GM19397 (cell line): ENCODE measurements around the gene PRDM15.

Source experiments
- ATAC-seq: cut with Tn5 transposase; IDR thresholded peaks from one replicate; pipeline ENCODE4 v1.9.1; 2021; ENCODE audit warnings: mild to moderate bottlenecking, moderate library complexity; ENCODE audit not compliant: unreplicated experiment

PRDM15 gene

DNA sequence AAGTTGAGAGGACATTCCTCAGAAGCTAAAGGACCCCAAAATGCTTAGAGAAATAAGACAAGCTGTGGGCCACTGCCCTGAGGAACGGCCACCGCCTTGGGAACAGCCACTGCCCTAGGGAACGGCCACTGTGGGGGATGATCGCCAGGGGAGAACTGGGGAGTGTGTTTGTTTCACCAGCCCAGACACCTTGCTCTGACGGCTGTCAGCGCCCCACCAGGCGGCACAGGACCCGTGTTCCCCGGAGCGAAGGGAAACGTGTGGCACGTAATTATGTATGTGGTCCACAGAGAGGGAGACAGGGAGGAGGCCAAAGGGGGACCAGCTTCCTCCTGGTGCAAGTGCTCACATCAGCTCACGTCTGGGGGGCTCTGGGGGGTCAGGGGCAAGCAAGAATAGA lies 66.5 kb downstream of the PRDM15 start:
- ATAC-seq, result no peak

DNA sequence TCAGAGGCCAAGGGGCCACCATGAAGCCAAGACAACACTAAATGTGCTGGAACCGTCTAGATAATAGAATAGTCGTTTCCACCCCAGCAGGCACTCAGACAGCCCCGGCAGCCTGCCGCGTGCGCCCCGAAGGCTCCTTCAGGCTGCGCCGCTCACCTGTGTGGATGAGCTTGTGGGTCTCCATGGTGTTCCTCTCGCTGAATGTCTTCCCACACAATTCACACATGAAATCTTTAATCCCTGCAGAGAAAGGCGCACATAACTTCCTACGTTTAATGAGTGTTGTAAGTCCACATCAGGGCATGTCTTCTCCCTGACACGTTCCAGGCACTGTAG lies 68.6 kb downstream of the PRDM15 start:
- ATAC-seq, result no peak

DNA sequence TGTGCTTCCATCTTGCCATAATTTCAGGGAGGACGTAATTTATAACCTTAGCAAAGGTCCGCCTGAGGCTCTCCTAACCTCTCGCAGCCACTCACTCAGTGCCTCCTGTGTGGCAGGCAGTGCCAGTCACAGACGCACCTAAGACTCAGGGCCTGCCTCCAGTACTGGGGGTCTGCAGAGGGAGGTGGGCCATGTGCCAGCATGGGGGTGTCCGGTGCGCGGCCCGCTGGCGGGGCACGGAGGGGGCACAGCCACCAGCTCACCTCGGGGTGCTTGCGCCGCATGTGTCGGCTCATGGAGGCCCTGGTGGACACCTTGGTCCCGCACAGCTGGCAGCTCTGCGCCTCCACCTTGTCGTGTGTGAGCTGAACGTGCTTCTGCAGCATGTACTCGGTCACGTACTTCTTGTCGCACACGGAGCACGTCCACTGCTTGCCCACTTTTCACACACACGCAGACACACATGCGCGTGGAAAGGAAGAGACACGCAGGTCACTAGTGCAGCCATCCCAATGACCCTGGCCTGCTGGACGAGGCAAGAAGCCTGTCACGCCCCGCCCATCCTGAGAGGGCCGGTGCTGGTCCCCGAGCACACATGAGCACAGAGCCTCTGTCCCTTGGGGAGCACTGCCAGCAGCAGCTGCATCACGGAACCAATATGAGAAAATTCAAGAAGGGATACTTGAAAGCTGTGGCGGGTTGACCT lies 69.1 kb downstream of the PRDM15 start:
- no peak for ATAC-seq

DNA sequence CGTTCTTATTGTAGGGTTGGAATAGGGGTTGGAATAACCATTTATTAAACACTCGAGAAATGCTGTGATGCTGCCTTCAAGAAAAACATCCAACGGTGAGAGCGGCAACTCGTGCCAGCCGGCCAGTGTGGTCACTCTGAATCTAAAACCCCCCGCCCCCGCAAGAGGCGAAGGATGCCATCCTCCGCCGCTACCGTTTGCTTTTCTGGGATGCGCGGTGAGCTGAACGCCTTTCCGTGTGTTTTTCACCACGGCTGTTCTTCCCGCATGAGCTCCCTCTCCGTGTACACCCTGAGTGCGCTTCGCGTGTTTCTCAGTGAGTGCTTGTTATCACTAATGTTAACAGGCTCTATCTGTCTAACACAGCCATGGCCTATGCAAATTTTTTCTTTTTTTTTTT lies 70.3 kb downstream of the PRDM15 start:
- ATAC-seq, result no peak

DNA sequence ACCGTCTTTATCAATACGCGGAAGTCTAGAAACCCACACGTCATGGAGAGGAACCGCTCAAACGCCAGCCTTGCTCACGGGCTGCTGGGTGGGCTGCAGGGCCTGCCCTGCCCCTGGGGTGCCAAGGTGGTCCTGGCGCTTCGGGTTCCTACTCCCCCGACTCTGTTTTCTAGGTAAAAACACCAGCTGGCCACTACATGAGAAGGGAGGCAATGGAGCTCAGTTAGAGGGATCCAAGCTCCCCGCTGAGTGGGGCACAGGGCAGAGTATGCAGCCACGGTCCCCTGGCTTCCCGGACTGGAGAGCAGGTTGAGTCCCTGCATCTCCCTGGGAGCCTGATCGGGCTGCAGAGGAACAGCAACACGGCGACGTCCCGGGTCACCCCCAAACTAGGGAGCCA lies 71.0 kb downstream of the PRDM15 start:
- no peak for ATAC-seq

DNA sequence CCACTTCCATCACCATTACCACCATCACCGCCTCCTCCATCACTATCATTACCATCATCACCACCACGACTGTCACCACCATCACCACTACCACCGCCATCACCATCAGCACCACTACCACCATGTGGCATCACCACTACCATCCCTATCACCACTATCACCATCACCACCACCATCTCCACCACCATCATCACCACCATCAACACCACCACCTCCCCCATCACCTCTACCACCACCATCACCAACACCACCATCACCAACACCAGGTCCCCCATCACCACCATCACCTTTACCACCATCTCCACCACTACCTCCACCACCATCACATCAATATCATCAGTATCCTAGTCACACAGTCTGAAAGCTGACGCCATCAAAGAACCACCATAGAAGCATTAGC lies 72.4 kb downstream of the PRDM15 start:
- ATAC-seq, result no peak

DNA sequence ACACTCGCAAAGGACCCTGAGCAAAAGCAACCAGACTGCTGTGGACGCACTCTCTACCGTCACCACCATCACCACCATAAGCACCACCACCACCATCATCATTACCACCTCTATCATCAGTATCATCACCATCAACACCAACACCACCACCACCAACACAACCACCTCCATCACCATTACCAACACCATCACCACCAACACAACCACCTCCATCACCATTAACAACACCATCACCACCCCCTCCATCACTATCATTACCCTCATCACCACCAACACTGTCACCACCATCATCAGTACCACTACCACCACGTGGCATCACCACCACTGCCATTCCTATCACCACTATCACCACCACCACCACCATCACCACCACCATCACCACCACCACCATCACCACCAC lies 73.5 kb downstream of the PRDM15 start:
- no peak for ATAC-seq

DNA sequence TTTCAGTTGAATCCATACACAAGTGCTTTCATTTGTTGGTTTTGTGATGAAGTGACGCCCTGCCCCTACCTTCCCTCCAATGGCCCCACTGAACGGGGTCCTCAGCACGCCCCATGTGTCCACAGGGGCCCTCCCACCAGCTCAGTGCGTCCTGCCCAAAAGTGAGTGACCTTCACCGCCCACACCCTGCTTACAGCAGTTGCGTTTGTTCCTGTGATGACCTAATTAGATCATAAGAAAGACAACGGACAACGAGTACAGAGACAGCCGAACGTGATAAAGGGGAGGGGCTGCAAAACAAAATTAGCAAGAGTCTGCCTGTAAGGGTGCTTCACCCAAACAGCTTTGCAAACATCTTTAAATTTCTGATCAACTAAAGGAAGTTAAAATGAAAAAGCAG lies 74.1 kb downstream of the PRDM15 start:
- no peak for ATAC-seq

DNA sequence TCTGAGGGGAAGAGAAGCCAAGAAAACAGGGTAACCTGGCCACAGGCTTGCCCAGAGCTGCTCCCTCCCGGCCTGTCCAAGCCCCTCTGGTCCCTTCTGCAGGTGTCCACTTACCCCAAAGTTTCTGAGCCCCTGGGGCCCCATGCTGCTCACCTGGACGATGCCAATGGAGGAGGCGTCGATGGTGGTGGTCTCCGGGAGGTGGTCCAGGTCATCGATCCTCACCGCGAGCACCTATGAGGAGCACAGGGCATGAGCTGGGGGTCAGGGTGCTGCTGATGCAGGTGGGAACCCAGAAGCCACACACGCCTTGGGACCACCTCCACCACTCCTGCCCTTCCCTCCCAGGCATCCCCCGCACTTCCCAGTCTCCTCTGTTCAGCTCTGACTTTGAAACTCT lies 74.8 kb downstream of the PRDM15 start:
- no peak for ATAC-seq

DNA sequence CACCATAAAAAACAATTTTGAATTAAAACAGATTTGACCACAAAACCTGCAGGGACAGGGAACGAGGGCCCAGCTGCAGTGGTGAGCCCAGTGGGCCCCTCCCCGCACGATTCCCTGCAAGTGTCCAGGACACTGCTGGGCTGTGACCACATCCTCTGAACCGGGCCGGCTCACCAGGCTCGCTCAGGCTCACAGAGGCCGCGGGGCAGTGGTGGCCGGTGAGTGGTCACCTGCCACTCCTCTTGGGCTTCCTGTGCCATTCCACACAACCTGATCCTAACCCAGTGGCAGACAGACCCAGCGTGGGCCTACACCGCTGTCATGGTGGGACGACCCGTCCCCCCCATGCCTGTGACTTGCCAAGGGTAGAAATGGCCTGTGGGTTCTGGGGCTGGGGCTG lies 75.8 kb downstream of the PRDM15 start:
- ATAC-seq, result no peak

DNA sequence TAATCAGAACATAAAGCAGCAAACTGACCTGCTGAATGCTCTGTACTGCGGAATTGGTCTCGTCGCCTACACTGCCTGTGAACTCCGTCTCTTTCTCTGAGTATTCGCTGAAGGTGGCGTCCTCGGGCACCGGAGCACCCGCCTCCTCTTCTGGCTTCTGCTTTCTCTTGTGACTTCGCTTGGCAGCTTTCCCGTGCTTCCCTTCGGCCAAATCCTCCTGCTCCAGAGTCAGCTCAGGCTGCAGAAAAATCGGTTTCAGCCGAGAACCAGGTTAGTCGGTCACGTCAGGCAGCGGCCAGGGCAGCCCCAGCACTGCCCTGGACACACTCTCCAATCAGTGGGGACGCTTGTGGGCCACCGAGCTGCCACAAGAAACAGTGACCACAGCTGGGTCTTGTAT lies 76.5 kb downstream of the PRDM15 start:
- ATAC-seq, result no peak

DNA sequence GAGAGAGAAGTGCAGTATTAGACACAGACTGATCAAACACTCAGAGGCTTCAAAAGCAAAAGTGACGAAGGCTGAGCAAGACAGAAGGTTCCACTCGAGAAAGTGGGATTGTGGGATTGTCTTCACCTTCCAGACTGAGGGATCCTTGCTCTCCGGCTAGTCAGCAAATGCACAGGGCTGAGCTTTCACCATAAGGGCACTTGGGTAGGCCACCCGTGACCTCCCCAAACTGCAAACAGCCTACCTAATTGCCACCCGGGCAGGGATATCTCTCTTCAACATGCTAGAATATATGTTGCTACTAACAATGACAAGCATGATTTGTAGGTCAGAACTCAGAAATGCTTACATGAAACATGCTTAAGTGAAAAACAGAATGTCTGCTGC lies 77.0 kb downstream of the PRDM15 start:
- no peak for ATAC-seq

DNA sequence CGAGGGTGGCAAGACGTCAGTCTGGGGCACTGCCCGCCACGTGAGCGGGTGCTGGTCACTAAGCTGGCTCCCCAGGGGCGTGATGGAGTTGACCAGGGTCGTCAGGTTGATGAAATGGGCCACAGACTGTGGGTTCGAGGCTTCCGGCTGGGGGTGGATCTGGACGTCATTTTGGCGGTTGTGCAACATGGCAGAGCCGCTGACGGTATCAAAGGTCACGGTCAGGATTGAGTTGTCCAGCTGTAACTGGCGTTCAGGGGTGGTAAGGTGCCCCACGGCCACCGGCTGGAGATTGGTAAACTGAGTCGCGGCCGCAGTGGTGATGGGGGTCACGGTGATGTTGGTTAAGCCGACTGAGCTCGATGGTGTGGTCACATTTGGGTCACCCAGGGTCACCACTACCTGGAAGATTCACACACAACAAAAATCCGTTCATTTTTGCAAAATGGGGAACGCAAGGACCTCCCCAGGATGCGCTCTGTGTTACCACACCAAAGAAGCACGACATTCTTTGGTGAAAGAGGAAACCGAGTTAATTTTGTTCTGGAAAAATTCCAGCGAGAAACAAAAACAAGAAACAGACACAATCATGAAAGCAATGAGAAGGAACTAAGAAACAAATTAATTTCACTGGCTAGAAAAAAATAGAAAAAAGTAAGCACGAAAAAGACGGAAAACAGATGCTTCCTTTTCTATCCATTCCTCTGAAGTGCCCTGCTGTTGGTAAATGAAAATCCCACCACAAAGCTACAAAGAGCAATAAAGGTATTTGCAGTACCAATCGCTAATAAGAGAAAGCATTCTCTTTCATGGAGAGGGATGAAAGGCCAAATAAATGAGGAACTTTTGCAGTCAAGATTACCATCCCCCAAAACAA lies 77.6 kb downstream of the PRDM15 start:
- ATAC-seq, result no peak

DNA sequence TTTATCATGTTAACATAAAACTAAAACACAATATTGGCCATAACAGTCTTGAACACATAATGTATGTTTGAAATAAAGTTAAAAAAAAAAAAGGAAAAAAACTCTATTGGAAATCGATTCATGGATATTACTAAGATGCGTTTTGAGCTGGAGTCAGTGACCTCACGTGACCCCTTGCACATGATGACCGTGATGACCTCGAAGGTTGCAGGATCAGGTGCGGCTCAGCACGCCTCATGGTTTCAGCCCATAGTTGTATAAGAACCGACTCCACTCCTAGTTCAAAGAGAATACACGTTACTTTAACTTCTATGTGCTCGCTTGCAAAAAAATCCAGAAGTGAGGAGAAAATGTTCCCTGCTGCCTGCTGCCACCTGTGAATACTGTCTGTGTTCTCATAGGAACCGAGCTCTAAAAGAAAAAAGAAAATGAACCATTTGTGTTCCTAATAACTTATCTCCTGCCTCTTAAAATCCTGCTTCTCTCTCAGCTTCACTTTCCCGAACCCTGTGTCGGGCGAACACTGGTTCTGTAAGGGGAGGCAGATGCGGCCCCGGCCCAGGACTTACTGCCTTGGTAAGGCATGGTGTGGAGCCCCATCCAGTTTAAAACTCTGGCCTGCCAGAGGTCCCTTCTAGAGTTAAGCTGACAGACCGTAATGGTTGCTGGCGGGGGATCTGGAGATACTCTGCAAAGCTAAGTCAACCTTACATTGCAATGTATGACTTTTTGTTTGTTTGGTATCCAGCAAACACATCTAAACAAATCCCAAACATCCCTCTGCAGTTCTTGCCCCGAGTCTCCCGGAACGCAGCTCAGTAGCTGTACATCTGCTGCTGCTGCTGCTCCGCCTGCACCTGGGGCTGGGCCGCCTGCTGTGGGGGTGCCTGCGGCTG lies 78.5 kb downstream of the PRDM15 start:
- no peak for ATAC-seq

DNA sequence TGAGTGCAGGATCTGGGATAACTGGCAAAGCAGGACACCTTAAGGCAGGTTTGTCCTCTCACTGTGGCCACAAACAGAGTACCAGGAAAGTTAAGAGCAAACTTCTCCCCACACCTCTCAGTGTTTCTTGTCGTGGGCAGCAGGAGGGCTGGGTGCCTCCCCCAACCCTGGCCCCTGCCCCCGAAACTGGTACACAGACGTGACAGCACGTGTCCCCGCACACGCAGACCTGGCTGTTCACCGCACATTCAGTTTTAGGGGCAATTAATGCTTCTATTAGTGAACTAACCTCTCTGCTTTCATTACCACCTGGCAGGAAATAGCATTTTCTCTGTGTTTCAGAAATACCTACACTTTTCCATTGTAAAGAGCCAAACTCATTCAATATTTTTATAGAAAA lies 79.4 kb downstream of the PRDM15 start:
- ATAC-seq, result no peak

DNA sequence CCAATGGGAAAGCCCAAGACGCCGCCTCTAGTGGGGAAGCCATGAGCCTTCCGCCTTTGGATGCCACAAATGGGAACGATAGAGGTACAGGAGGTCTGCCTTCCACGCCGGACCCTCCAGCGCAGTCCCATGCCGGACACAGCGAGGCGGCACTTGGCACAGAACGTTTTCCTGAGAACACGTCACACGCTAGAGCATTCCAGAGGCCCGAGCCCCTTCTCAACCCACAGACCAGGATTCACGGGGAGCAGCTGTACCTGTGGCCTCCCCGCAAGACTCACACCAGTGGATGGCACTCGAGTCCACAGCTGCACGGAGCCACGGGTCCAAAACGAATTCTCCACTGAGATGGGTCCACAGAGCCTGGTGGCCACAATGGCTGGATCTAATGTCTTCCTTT lies 80.8 kb downstream of the PRDM15 start:
- ATAC-seq, result no peak

DNA sequence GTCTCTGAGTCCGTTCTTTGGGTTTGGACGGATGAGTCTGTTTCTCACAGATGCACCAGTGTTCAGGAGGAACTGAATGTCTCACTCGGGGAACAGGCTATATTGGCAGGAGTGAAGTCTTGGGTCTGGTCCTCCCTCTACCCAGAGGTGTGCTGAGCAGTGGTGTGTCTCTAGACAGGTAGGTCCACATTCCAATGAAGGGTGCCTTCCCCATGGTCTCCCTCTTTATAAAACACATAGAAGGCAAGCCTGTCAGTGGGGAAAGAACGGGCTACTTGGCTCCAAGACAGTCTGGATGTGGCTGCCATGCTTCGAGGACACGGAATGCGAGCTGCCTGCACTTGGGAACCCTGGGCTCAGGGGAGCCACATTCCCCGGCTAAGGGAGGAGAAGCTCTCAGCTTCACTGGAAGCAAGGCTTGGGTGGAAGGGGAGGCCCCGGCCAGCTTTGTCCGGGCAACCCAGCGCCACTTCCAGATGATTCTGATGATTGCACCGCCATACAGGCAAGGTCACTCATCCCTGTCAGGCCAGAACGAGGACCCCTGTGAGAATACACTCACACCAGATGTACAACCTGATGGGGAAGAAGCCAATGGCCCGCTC lies 82.6 kb downstream of the PRDM15 start:
- ATAC-seq, result no peak

DNA sequence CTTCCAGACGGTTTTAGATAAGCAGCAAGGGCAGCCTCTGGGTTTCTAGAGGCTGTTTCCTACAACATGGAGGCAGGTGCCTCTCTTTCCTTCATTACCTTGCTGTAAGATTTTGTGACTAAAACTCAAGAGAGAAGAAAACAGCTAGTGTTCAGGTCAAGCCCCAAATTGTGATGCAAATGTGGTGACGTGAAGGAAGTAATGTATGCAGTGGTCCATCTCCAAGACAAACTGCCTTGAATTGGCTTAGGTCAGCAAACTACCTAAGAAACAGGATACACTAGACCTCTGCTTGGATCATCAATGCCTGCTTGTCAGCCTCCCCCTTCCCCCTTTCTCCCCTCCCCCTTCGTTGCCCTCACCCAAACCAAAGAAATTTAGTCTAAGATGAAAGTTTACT lies 83.4 kb downstream of the PRDM15 start:
- no peak for ATAC-seq

DNA sequence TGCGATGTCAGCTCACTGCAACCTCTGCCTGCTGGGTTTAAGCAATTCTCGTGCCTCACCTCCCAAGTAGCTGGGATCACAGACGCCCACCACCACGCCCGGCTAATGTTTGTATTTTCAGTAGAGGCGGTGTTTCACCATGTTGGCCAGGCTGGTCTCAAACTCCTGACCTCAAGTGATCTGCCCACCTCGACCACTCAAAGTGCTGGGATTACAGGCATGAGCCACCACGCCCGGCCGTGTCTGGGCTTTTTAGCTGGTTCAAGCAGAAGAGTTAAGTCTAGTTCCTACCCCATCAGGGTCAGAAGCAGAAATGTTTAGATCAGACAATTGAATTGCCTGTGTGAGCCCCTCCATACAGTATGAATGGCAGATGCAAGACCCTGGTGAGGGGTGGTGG lies 84.5 kb downstream of the PRDM15 start:
- ATAC-seq, result no peak

DNA sequence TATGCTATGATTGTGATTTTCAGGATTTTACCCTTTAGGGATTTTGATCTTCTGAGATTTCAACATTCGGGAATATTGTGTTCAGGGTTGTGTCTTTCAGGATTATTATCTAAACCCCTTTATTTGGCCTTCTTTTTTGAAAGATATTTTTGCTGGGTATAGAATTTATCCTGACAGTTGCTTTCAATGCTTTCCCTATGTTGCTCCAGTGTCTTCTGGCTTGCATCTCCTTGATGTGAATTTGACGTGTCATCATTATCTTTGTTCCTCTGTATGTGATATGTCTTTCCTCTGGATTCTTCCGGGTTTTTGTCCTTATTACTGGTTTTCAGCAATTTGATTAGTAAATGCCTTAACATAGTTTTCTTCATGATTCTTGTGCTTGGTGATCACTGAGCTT lies 86.4 kb downstream of the PRDM15 start:
- ATAC-seq, result no peak

DNA sequence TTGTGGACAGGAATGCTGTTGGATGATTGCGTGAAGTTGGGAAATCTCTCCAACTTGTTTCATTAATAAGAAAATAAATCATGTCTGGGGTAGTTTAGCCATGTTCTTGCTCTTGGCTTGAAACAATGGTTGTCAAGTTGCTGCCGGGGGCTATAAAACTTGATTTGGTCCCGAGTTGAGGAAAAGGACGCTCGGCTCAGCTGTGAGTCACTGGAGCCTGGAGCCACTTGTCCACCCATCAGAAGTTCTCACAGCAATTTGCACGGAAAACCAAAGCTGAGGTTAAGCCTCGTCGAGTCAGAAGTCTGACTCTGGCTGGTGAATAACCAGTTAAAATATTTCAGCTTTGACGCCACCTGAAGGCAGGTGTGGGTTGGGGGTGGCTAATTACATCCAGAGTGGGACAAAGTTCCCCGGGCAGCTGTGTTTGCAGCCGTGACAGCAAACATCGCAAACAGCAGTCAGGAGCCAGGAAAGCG lies 92.6 kb downstream of the PRDM15 start:
- ATAC-seq, result no peak
